HG02885 (cell line): ENCODE results near the gene CDH6.

Experiments
- ATAC-seq: cut with Tn5 transposase; IDR thresholded peaks from one replicate; pipeline ENCODE4 v1.9.1; 2021; ENCODE audit warnings: mild to moderate bottlenecking; ENCODE audit not compliant: unreplicated experiment, poor library complexity

The CDH6 gene

DNA sequence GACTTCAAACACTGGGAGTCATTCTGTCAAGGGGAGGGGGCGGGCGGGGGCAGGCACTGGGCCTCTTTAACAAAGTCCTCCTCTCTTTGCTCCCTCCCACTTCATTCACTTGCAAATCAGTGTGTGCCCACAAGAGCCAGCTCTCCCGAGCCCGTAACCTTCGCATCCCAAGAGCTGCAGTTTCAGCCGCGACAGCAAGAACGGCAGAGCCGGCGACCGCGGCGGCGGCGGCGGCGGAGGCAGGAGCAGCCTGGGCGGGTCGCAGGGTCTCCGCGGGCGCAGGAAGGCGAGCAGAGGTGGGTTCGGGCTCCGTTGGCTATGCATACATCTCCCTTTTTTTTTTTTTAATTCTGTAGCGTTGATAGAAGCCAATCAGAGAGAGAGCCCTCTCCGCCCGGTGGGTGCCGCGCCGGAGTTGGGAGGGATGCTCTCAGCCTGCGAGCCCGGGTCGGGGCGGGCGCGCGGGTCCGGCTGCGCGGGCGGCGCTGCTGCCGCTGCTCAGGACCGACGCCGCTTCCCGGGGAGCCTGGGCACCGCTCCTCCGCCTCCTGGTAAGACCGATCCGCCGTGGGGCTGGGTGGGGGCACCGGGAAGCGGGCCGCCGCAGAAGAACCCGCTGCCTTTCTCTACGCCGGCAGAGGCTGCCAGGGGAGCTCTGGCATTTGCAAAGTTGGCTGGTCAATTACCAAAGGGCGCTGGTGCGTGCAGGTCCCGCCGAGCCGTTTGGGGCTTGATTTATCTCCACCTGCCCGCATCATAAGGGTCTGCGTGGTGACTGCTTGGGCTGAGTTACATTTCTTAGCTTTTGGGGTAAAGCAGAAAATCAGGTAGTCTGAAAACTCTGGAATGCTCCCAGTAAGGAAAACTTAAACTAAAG, at the start of gene CDH6:
Gene CDH6 (plus strand): TSS at position 96 of the 877 bp plus-strand sequence. CDS start 73,788 bp downstream, outside the sequence.
- ATAC-seq: no peak

DNA sequence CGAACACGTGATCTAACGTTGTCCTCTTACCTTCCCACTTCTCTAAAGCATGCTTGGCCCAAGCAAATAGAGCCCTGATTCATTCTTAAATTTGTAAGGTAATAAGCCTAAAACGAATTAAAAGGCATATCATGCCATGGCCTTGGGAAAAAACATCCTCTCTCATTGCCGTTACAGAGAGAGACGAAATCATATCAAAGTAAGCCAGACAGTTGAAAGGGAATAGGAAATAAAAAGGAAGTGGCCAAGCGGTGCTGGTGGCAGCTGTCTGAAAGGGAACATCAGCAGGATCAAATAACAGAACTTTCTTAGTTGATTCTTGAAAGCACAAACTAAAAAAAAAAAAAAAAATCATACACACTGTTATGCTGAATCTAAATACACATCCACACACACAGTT, 49.1 kb upstream of the CDH6 start:
- no peak for ATAC-seq

DNA sequence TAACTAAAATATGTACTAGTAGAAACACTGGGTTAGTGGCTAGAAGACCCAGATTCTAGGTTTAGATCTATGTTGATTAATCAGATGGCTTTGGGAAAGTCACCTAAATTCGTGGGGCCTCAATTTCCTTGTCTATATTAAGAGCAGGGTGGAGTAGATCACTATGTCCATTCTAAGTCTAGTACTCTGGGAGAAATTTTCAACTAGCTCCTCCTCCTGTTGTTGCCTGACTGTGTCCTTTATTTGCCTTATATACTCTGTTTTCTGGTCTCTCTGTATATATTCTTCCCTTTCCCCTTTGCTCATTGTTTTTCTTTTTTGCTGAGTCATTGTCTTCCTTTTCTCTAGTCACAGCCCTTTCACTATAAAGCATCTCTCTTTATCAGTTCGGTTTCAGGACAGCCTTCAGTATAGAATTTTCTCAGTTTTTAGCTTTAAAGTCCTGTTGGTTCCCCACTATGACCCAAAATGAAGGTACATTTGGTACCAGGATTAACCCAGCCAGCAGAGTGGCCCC, 44.5 kb upstream of the CDH6 start:
- no peak for ATAC-seq

DNA sequence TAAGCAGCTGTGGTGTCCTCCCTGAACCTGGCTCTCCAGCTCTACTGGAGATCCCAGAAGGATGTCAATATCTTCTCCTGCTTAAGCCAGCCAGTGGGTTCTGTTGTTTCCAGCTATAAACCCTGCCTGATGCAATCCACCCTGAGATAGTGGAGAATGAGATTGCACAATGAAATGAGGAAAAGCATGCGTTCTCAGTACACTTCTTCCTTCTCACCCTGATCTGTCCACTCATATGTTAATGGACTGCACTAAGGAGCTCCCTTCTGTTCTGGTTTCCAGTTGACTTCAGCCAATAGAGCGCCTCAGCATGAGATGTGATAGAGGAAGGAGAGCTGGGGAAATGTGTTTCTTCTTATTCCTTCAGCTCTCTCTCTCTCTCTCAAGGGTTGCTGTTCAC, 40.0 kb upstream of the CDH6 start:
- no peak for ATAC-seq

DNA sequence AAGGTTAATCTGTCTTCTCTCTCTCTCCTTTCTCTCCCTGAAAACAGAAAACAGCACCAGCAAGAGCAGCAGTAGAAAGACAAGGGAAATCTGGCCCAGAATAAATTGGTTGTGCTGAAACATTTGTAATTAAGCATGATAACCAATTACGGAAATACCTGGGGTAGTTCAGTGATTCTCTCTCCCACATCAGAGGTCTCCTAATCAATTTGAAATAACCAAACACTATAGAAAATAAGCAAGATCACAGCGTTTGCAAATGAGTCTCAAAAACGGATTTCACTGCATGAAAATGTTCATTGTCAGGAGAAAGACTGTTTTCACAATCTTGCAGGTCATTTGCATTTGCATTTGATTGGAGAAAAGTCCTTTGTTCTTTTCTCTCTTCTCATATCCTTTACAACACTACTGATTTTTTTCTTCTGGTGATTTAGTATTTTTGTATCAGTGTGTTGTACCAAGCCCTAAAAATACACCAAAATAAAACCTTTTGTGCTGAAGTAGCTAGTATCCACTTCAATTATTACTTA, 36.8 kb upstream of the CDH6 start:
- no peak for ATAC-seq

DNA sequence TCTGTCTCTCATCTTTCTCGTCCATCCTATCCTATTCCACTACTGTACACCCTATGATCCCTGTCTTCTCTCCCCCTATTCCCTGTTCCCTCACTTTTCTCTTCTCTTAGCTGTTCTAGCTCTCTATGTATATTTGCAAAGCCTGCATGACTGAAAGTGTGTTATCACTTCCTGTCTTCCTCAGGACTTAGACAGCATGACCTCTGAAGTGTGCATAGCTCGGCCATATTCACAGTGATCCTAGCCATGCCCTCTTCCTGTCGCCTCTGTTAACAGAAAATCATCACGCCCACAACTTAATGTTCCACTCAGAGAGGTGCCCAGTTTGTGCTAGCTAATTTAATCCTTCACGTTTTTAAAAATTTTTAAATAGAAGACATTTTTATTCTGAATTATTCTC, 35.8 kb upstream of the CDH6 start:
- ATAC-seq: no peak

DNA sequence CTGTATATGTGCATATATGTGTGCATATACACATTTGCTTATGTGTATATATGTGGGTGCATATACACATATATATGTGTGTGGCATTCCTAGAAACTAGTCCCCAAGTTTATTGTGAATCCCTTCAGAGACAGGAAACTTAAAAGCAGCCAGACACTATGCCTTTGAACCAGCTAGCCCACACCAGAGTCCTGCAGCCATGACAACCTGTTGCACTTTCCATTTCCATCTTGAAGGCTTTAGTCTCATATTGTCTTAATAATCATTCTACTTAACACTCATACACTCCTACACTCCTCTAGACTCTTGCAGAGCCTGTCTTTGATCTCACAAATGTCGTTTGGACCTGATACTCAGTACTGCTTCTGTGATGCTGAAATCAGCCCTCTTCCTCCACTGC, 34.8 kb upstream of the CDH6 start:
- ATAC-seq: no peak

DNA sequence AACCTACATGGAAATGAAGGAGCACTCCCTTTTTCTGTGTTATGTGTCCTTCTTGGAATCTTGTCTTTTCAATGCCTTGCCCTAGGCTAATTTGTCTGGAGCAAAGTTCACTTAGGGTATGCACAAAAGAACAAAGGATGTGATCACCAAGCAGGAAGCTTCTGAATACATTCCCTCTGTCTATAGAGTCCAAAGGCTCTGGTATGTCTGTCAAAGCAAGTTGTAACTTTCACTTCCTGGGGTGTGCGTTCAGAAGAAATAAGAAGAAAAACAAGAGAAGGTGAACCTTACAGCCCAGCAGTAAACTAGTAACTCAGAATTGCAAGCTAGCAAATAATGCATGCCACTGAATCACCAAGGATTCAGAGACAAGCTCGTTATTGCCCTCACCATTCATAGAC, 31.7 kb upstream of the CDH6 start:
- no peak for ATAC-seq

DNA sequence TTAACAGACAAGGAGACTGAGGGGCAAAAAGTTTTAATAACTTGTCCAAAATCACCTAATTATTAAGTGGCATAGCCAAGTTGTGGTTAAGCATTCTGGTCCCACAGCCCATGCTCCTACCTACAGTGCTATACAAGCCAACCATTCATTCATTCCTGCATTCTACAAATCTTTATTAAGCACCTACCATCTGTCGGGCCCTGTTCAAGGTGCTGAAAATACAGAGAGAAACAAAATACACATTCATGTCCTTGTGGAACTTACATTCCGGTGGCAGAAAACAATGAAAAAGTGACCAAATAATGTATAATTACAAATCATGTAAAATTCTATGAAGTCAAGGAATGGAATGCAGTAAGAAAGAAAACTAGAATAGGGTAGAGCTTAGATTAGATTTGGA, 27.8 kb upstream of the CDH6 start:
- no peak for ATAC-seq

DNA sequence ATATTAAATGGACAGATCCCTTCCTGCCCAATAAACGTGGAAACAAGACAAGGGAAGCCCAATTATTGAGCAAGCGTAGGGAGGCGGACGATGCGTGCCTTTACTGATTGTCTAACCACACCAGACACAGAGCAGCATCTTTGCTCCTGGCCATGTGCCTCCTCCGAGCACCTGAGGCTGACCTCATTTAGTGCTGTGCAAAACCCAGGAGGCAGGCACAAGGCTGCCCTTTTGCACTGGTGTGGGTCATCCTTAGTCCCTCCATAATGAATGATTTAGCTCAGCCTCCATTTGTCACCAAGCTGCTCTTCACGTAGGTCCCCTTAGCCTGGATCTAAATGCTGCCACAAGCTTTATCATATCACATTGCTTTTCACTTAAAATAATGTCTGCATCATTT, 24.1 kb upstream of the CDH6 start:
- ATAC-seq: no peak

DNA sequence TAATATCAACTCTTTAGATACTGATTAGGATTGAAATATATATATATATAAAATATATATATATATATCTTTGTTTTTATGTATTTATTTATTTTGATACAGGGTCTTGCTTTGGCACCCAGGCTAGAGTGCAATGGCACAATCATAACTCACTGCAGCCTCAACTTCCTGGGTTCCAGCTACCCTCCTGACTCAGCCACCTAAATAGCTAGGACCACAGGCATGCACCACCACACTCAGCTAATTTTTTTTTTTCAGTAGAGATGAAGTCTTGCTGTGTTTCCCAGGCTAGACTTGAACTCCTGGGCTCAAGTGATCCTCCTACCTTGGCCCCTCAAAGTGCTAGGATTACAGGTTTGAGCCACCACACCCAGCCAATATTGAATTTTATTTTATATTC, 20.6 kb upstream of the CDH6 start:
- ATAC-seq: no peak

DNA sequence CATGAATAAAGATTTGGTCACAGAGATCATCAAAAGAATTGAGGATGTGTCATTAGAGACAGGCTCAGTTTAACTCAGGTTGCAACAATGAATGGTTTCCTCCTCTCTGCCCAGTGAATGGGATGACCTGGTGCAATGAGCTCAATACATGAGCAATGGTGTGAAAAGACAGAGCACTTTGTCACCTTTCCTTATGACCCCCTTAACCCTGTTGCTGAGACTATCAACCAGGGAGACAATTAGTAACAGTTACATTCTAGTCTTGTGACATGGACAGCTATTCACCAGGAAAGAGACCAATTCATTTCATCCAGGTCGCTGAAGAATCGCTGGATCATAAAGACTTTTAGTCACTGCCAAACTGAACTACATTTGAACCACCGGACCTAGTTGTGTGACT, 19.9 kb upstream of the CDH6 start:
- ATAC-seq: no peak

DNA sequence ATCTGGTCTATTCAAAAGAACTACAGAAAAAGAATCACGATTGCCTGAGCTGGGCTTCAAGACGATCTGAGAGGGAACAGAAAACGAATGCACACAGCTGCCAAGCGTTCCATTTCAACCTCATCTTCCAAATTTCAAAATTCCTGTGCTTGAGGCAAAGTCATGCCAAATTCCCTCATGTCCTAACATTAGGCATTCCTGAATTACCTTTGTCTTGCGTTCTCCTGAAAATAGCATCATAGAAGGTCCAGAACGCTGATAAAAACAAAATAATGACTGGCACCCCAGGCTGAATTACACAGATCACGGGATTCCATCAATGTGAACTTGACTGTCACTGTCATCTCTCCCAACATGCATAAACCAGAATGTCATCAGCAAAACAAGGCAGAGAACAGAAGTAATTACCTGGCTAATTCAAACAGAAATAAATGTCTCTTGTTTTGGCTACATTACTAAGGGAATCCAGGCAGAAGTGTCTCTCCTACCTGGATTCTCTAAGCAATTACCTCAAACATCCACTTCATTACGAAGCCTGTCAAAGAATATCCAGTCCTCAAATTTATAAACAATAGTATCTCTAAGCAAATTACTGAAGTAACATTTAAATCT, 12.0 kb upstream of the CDH6 start:
- no peak for ATAC-seq

DNA sequence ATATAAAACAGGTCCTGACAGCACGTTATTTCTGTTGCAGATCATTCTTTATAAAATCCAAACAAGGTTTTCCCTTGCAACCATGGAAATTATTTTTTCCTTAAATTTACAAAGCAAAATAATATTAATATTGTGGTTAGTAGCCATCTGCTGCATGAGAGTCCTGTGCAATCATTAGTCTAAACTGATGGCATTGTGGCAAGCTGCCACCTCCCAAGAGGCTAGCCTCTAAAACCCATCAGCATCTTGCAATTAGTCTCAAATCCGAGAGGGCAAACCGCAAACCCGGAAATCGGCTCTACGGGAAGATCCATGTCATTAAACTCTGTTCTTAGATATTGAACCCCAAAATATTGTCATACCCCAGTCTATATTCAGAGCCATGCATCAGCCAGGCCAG, 11.3 kb upstream of the CDH6 start:
- no peak for ATAC-seq

DNA sequence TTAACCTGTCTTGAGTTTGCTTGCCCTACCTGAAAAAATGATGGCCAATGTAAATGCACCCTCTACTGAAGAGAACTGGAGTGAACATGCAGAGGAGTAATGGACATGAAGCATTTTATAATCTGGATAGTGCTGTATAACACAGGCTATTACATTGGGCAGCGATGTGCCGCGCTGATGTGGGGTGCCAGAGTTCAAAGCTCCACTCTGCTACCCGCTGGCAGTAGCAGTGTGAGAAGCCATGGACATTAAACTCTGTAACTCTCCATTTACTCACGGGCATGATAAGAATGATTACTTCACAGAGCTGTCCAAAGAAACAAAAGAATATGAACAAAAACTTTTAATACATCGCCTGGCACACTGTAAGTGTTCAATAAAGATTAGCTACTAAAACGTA, 7.5 kb upstream of the CDH6 start:
- ATAC-seq: no peak

DNA sequence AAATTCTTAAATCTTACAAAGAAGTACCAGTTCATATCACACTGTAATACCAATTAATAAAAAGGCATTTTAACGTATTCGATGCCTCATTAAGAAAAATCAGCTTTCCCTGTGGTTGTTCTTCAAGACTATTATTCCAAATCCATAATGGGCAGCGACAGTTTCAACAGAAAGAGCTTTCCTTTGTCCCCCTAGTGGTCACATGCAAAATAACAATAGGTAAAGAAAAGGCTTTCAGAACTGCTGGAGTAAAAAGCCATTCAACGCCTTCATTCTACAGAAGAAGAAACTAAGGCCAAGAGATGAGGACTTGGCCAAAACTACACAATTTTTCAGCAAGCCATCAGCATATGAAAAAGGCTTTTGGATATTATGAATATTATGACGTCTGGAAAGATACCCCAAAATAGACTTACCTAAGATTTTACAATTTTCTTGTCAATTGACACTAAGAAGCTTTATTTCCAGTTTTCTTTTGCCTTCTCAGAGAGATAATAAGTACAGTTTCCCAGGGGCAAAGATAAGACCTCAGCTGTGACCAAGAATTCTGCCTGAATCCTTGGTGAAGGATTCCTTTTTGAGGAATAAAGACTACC, 6.7 kb upstream of the CDH6 start:
- peak; percentile 80 for ATAC-seq

DNA sequence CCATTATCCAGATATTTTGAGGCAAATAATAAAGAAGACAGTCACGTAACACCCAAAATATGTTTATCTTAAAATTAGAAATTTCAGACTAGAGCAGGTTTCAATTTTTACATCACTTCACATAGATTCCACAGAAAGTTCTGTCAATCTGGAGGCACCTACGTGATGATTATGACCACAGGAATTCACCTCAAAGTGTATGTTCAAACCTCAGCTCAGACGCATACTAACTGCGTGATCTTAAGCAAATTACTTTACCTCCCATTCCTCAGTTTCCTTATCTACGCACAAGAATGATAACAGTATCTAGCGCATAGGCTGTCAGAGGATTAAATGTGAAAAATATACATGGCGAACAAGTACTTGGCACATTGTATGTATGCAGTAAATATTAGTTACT, 5.9 kb upstream of the CDH6 start:
- ATAC-seq: no peak

DNA sequence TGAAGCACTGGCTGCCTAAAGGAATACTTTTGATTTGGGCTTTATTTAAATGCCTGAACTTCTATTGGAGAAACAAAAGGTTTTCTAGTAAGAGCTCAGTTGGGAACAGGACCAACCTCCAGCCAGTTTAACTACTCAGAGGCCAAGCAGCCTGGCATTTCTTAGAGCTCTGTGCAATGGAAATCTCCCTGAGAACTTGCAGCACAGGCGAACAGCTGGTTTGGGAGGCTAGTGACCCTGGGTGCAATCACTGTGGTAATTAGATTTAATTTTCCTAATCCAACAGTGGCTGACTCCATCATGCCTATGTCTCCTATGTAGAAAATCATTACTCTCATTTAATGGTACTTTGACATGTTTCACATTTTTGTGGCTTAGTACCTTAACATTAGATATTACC, 1.0 kb upstream of the CDH6 start:
- no peak for ATAC-seq

DNA sequence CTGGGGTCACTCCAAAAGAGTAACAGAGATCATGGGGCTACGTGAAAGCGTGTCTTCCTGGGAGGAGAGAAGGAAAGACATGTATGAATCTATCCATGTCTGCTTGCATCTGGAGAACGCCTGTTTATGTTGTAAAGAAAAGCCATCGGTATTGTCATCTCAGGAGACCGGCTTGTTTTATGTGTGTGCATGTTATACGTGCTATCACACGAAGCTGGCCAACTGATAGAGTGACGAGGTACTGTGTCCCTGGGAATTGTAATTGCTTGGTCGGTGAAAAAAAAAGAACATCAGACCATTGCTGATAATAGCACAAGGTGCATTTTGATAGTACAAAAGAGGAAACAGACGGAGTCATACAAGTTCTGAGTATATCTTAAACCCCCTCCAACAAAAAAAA, 370 bp upstream of the CDH6 start:
- ATAC-seq: no peak

DNA sequence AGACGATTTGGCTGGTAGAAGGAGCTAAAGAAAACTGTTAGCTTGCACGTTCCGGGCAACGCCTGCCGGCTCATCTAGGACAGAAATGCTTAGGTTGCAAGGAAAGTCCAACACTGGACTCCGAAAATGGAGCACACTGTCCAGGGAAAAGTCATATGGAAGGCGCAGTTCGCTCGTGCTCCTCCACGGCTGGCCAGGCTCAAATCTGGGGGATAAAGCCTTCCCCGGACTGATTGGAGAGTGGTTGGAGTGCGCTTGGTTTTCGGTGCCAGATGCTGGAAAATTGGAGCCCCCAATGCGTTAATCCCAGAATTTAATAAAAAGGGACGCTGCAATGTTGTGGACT, 955 bp downstream of the CDH6 start:
- ATAC-seq: no peak

DNA sequence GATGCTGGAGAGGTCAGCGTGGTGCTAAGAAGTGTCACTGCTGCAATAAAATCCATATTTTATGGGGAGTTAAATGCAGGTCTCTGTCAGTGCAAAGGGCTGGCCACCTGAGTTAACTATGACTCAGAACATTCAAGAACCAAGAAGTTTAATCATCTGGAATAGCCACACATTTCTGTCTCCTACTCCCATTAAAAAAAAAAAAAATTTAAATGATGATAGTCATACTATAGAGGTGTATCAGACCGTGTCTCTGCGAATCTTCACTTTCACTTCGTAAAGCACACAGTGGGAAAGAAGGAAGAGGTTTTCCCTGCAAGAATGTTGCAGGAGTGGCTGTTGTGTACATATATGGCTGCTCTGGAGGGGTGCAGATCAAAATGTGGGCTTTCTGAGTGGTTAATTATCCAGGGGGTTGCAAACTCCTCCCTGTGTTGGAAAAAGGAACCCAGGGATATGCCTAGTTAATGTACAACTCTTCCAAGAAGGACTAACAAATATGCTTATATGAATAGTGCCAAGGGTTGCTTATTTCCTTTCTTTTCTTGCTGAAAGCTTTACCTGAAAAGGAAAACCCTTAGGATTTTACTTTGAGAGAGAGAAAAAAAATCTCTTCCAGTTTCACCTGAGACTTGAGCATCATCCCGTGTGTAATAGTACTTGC, 1.5 kb downstream of the CDH6 start:
- ATAC-seq: no peak
